ENCODE results near the gene DDX19B. TPM values are rescaled to one million over a fixed set of nuclear protein-coding genes. Genes with fewer than 3 reads are reported as not detected.
"Not testable (repeated sequence)": the region's sequence is repeated elsewhere in the genome, so short reads cannot be mapped to it uniquely, and the experiment has no call there.

The DDX19B gene
- total and polyA plus RNA-seq, 12 donors = 22.1 to 55.7 (median 32.4) TPM

DNA sequence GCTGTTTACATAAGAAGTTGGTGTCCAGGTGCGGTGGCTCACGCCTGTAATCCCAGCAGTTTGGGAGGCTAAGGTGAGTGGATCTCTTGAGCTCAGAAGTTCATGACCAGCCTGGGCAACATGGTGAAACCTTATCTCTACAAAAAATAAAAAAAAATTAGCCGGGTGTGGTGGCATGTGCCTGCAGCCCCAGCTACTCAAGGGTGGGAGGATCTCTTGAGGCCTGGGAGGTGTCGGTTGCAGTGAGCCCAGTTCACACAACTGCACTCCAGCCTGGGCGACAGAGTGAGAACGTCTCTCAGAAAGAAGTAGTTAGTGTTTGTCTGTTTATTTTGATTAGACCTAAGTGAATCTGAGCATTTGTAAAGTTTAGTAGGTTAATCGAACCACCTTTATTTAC lies 60.6 kb downstream of the DDX19B start:
- H3K27ac ChIP-seq = no peak overlapping the region
- WGBS, 4 donors = 86 to 93% (median 91%) methylated on average over 7 of the region's 7 CpGs
- no peaks in the 10 kb centered on the region for H3K4me1 ChIP-seq (replicated peaks in 1 of 2)
- DNase-seq = no peak
- no peak overlapping the region for H3K4me3 ChIP-seq
- no peaks in the 10 kb centered on the region for H3K27me3 ChIP-seq
- H3K9me3 ChIP-seq (replicated peaks in 1 of 3) = no peaks in the 10 kb centered on the region
- peaks cover 0 to 95% of the 10 kb centered on the region in 2 donors for H3K36me3 ChIP-seq (replicated peaks in 1 of 2)
- intact Hi-C loops (cut with DNase I) = no loop called here
- TF ChIP-seq POLR2A (IDR thresholded peaks at IDR 0.05) = no peak
- TF ChIP-seq, protein P1, sequence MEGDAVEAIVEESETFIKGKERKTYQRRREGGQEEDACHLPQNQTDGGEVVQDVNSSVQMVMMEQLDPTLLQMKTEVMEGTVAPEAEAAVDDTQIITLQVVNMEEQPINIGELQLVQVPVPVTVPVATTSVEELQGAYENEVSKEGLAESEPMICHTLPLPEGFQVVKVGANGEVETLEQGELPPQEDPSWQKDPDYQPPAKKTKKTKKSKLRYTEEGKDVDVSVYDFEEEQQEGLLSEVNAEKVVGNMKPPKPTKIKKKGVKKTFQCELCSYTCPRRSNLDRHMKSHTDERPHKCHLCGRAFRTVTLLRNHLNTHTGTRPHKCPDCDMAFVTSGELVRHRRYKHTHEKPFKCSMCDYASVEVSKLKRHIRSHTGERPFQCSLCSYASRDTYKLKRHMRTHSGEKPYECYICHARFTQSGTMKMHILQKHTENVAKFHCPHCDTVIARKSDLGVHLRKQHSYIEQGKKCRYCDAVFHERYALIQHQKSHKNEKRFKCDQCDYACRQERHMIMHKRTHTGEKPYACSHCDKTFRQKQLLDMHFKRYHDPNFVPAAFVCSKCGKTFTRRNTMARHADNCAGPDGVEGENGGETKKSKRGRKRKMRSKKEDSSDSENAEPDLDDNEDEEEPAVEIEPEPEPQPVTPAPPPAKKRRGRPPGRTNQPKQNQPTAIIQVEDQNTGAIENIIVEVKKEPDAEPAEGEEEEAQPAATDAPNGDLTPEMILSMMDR (IDR thresholded peaks at IDR 0.05) = no peak

- Histone ChIP-seq H3K27ac (no peak overlapping the region), H3K27me3 (no peaks in the 10 kb centered on the region), H3K4me1 (replicated peaks in 1 of 2) (no peaks in the 10 kb centered on the region), H3K9me3 (replicated peaks in 1 of 3) (no peaks in the 10 kb centered on the region), H3K36me3 (replicated peaks in 1 of 2) (peaks cover 0 to 95% of the 10 kb centered on the region in 2 donors), H3K4me3 (no peak overlapping the region)
- WGBS, 4 donors = 86 to 95% (median 93%) methylated on average over 3 to 5 of the region's 5 CpGs
- no peak for DNase-seq
- no peak for TF ChIP-seq POLR2A (IDR thresholded peaks at IDR 0.05)
- TF ChIP-seq, protein P1 (IDR thresholded peaks at IDR 0.05) = no peak
- intact Hi-C loops (cut with DNase I) = loop anchor here in 1 of 2 donors (10.0 kb wide), 1 partner anchor 280 kb away; the partner anchor contains the start of gene IL34
These were observed 65.4 kb downstream of the DDX19B start for GRCh38 chr16:70364399-70364798.

GRCh38 chr16:70370145-70370544 lies 71.2 kb downstream of the DDX19B start:
- H3K27me3 ChIP-seq; intact Hi-C loops (cut with DNase I); H3K4me1 ChIP-seq (replicated peaks in 1 of 2); H3K9me3 ChIP-seq (replicated peaks in 1 of 3); H3K4me3 ChIP-seq; H3K27ac ChIP-seq: not testable (repeated sequence)
- H3K36me3 ChIP-seq (replicated peaks in 1 of 2) = peaks cover 0 to 79% of the 10 kb centered on the region in 2 donors
- peak in 3 of 7 donors; percentile 42 to 49 (median 47) for DNase-seq
- WGBS, 4 donors = 27 to 43% (median 36%) methylated on average over 10 of the region's 10 CpGs
- TF ChIP-seq, protein P1 (IDR thresholded peaks at IDR 0.05) = peak; percentile 54 to 76 (median 64)

DNA sequence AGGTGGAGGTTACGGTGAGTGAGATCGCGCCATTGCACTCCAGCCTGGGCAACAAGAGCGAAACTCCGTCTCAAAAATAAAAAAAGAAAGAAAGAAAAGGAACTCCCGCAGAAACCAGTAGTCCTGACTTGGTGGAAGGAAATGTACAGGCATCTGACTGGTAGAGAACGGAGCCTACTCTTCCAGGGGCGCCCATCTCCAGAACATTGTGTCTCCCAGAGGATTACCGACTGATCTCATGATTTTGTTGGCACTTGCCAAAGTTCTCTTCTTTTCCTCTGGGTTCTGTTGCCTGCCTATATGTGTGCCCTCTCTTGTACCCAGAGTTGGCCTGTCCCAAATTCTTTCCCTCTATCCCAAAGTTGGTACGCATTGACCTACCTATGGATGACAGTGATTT lies 71.9 kb downstream of the DDX19B start:
- no peak overlapping the region for H3K4me3 ChIP-seq
- H3K4me1 ChIP-seq (replicated peaks in 1 of 2) = no peaks in the 10 kb centered on the region
- intact Hi-C loops (cut with DNase I) = no loop called here
- 88 to 94% (median 92%) methylated on average over 10 of the region's 10 CpGs for WGBS, 4 donors
- H3K9me3 ChIP-seq (replicated peaks in 1 of 3) = no peaks in the 10 kb centered on the region
- no peak for DNase-seq
- H3K36me3 ChIP-seq (replicated peaks in 1 of 2) = peaks cover 0 to 79% of the 10 kb centered on the region in 2 donors
- no peaks in the 10 kb centered on the region for H3K27me3 ChIP-seq
- H3K27ac ChIP-seq = no peak overlapping the region
- no peak for TF ChIP-seq POLR2A (IDR thresholded peaks at IDR 0.05)
- TF ChIP-seq, protein P1 (IDR thresholded peaks at IDR 0.05) = no peak

Data from adrenal gland (tissue), 12 donors.